PFSK-1 (cell line): ENCODE results near the gene ESPN.

ENCODE experiments used
- POLR2AphosphoS5 ChIP-seq: IDR thresholded peaks from 2 replicates; pipeline ENCODE4 v1.6.1; 2012; ENCODE audit warnings: low read depth, mild to moderate bottlenecking, control low read depth, low read length, moderate library complexity
- SIN3A ChIP-seq: IDR thresholded peaks from 2 replicates; pipeline ENCODE4 v1.6.1; 2012; ENCODE audit warnings: mild to moderate bottlenecking, low read length, moderate library complexity, borderline replicate concordance; ENCODE audit not compliant: insufficient read depth
- TAF1 ChIP-seq: IDR thresholded peaks from 2 replicates; pipeline ENCODE4 v1.6.1; 2012; ENCODE audit warnings: low read length, control low read depth, borderline replicate concordance; ENCODE audit not compliant: insufficient read depth
- TF ChIP-seq, protein P1 (sequence below), 2 experiments: IDR thresholded peaks; 2 replicates each; pipeline versions ENCODE4 v1.6.1 to v1.8.0; 2011 to 2012; ENCODE audit warnings: low read depth in 2 of 2, low read length in 2 of 2, control low read depth in 1 of 2, inconsistent platforms in 1 of 2, mild to moderate bottlenecking in 1 of 2, moderate library complexity in 1 of 2; ENCODE audit not compliant: insufficient read depth in 1 of 2

DNA sequence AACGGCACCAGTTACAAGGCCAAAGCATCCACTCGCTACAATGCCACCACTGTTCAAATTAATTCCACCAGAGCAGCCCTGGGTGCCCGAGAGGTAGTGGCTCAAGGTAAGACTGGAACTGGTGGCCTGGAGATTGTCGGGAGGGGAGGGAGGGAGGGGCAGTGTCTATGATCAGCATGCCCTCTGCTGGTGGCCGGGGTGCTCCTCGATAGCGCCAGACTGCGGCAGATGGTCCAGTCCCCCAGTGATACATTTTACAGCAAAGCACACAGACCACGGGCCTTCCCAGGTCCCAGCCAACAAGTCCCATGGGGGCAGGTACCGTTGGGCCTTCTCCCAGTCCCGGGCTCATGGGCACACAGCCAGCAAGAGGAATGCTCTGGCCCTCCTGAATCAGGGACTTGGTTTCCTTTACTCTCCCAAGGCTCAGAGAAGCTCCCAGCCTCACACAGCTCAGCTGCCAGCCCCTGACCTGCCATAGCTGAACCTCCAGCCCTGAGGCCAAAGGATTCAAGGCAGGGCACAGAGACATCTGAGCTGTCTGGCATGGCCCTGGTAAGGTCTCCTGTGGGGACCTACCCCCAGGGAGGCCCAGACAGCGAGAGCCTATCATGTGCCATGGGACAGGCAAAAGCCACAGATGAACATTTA, 46.4 kb upstream of the ESPN start:
- TF ChIP-seq, protein P1, sequence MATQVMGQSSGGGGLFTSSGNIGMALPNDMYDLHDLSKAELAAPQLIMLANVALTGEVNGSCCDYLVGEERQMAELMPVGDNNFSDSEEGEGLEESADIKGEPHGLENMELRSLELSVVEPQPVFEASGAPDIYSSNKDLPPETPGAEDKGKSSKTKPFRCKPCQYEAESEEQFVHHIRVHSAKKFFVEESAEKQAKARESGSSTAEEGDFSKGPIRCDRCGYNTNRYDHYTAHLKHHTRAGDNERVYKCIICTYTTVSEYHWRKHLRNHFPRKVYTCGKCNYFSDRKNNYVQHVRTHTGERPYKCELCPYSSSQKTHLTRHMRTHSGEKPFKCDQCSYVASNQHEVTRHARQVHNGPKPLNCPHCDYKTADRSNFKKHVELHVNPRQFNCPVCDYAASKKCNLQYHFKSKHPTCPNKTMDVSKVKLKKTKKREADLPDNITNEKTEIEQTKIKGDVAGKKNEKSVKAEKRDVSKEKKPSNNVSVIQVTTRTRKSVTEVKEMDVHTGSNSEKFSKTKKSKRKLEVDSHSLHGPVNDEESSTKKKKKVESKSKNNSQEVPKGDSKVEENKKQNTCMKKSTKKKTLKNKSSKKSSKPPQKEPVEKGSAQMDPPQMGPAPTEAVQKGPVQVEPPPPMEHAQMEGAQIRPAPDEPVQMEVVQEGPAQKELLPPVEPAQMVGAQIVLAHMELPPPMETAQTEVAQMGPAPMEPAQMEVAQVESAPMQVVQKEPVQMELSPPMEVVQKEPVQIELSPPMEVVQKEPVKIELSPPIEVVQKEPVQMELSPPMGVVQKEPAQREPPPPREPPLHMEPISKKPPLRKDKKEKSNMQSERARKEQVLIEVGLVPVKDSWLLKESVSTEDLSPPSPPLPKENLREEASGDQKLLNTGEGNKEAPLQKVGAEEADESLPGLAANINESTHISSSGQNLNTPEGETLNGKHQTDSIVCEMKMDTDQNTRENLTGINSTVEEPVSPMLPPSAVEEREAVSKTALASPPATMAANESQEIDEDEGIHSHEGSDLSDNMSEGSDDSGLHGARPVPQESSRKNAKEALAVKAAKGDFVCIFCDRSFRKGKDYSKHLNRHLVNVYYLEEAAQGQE (IDR thresholded peaks at IDR 0.05; ENCODE audit: insufficient read depth in 1 of 2, low read depth in 2 of 2, low read length in 2 of 2) = no peak
- TF ChIP-seq SIN3A (no peak), POLR2AphosphoS5 (no peak), TAF1 (no peak)
